Duodenal mucosa (tissue), 2 donors: ENCODE measurements around the gene ESR1.

Experiments used
- H3K27ac ChIP-seq: one replicate; pipeline ENCODE4 v1.7.0; 2013; ENCODE audit warnings: low read depth, low read length
- H3K27me3 ChIP-seq, 2 donors: one replicate each; pipeline ENCODE4 v1.7.0; 2013; ENCODE audit warnings: low read length in 2 of 2, control low read depth in 1 of 2; ENCODE audit not compliant: insufficient read depth in 2 of 2, control insufficient read depth in 1 of 2
- H3K36me3 ChIP-seq, 2 donors: one replicate each; pipeline ENCODE4 v1.7.0; 2013; ENCODE audit warnings: low read length in 2 of 2, control low read depth in 1 of 2; ENCODE audit not compliant: insufficient read depth in 2 of 2, control insufficient read depth in 1 of 2
- H3K4me1 ChIP-seq, 2 donors: one replicate each; pipeline ENCODE4 v1.7.0; 2013; ENCODE audit warnings: low read length in 2 of 2, control low read depth in 1 of 2; ENCODE audit not compliant: insufficient read depth in 2 of 2, control insufficient read depth in 1 of 2
- H3K4me3 ChIP-seq, 2 donors: one replicate each; pipeline ENCODE4 v1.7.0; 2013; ENCODE audit warnings: low read length in 2 of 2, low read depth in 1 of 2
- H3K9ac ChIP-seq, 2 donors: one replicate each; pipeline ENCODE4 v1.7.0; 2013; ENCODE audit warnings: low read length in 2 of 2, low read depth in 1 of 2
- H3K9me3 ChIP-seq, 2 donors: one replicate each; pipeline ENCODE4 v1.7.0; 2013; ENCODE audit warnings: low read length in 2 of 2, control low read depth in 1 of 2; ENCODE audit not compliant: control insufficient read depth in 1 of 2

Gene ESR1

DNA sequence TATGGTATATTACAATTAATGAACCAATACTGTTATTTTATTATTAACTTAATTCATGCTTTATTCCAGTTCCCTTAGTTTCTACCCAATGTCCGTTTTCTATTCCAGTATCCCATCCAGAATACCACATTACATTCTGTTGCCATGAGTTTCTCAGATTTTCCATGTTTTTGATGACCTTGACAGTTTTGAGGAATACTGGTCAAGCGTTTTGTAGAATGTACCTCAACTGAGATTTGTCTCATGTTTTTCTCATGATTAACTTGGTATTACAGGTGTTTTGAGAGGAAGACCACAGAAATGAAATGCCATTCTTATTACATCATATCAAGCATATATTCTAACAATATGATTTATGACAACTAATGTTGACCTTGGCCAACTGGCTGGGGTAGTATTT is 23.8 kb upstream of the ESR1 start:
- H3K4me1 ChIP-seq, result no peaks in the 10 kb centered on the region
- no peak overlapping the region for H3K9ac ChIP-seq
- H3K9me3 ChIP-seq, result no peaks in the 10 kb centered on the region
- no peak overlapping the region for H3K4me3 ChIP-seq
- H3K36me3 ChIP-seq, result no peaks in the 10 kb centered on the region
- no peaks in the 10 kb centered on the region for H3K27me3 ChIP-seq
- H3K27ac ChIP-seq, result no peak overlapping the region

DNA sequence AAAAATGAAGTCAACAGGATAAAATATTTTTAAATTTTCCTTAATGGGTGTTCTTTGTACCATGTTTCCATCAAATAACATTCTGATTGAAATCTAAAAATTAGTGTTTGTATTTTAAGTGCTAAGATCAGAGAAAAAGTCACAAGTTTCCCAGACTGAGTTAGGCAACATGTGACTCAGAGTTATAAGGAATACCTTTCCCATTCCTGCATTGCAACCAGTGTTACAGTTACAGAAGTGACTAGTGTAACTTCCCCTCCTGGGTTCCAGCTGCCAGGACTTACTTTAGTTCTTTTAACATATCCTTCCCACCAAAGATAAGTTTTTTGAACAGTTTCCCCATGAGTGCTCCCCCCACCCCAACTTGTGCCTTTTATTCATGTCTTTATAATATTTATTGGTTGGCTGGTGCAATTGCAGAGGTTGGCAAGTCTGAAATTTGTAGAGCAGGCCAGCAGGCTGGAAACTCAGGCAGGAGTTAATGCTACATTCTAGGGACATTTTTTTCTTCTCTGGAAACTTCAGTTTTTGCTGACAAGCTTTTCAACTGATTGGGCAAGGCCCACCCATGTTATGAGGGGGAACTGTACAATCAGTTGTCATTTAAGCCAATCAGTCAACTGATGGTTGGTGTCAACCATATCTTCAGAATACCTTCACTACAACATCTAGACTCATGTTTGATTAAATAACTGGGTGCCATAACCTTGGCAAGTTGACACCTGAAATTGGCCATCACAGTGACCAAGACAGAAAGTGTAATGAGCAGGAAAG is 22.9 kb upstream of the ESR1 start:
- Histone ChIP-seq H3K9me3 (no peaks in the 10 kb centered on the region), H3K27ac (no peak overlapping the region), H3K9ac (no peak overlapping the region), H3K4me1 (no peaks in the 10 kb centered on the region), H3K27me3 (no peaks in the 10 kb centered on the region), H3K4me3 (no peak overlapping the region), H3K36me3 (no peaks in the 10 kb centered on the region)

DNA sequence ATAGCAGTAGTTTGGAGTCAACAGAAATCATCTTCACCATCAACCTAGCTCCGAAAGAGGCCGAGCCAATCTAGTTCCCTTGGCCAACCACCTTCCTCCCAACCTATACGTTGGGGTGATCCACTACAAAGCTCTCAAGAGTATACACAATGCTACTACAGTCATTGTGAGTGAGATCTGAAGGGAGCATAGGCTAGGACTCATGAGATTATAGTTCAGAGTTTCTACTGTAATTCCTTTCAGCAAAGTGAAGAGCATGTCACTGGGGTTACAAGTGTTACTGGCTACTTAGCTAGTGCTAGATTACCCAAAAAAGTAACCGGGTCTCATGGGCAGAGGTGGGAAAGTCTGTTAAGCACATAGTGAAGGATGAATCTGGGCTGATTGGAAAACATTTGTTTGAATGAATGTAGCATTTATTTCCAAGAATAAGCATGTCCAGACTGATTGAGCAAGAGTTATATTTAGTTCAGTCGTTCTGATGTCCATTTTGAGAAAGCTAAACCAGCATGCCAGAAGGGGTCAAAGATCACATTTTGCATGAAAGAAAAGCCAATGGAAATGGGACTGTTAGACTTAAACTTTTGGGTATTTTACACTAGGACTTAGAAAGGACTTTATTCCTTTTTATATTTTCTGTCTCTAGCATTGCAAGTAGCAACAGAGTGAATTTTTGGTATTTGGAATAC is 10.5 kb upstream of the ESR1 start:
- Histone ChIP-seq H3K27me3 (peaks cover 0 to 3% of the 10 kb centered on the region in 2 donors), H3K27ac (no peak overlapping the region), H3K9ac (no peak overlapping the region), H3K4me1 (no peaks in the 10 kb centered on the region), H3K36me3 (no peaks in the 10 kb centered on the region), H3K4me3 (no peak overlapping the region), H3K9me3 (no peaks in the 10 kb centered on the region)

DNA sequence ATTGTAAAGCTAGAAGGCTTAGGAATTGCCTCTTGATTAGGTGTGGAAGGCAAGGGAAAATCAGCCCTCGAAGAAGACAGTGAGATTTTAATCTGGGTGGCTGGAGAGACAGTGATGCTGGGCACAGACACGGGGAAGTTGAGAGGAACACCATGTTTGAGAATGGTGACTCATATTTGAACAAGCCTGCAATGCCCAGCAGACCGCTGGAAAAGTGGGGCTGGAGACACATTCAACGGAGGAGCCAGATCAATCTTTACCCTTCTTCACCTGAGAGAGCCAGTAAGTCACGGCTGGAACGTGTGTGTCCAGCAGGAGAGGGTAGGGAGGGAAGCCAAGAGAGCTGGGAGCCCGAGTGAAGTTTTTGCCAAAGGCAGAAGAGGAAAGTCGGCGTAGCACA is 3.7 kb upstream of the ESR1 start:
- Histone ChIP-seq H3K4me1 (peaks cover 0 to 4% of the 10 kb centered on the region in 2 donors), H3K27me3 (peaks cover 19 to 20% of the 10 kb centered on the region in 2 donors), H3K9ac (no peak overlapping the region), H3K4me3 (no peak overlapping the region), H3K27ac (no peak overlapping the region), H3K9me3 (no peaks in the 10 kb centered on the region), H3K36me3 (no peaks in the 10 kb centered on the region)

DNA sequence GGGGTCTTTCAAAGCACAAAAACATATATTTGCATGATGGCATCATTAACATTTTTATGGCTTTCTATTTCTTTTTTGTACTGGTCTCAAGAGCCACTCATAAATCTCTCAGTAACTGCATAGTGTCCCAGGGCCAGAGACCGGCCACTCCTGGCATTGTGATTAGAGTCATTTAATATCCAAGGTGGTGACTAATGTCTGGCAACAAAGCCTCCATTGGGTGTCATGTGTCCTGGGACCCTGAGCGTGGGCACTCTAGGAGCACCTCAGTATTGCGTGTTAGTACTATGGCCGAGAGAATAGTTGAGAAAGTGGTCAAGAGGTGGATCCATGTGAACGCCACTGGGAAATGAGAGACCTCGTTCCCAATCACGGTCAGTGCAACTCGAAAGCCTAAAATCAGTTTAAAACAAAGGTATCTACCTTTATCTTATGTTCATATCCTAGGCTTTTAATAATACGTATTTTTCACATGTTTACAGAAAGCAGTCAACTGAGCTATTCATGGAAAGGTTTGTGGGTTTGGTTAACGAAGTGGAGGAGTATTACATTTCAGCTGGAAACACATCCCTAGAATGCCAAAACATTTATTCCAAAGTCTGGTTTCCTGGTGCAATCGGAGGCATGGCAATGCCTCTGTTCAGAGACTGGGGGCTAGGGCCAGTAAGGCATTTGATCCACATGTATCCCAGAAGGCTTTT is 2.7 kb upstream of the ESR1 start:
- Histone ChIP-seq H3K4me3 (no peak overlapping the region), H3K27ac (no peak overlapping the region), H3K36me3 (no peaks in the 10 kb centered on the region), H3K9me3 (no peaks in the 10 kb centered on the region), H3K9ac (no peak overlapping the region), H3K27me3 (peaks cover 24 to 29% of the 10 kb centered on the region in 2 donors), H3K4me1 (peaks cover 0 to 4% of the 10 kb centered on the region in 2 donors)

DNA sequence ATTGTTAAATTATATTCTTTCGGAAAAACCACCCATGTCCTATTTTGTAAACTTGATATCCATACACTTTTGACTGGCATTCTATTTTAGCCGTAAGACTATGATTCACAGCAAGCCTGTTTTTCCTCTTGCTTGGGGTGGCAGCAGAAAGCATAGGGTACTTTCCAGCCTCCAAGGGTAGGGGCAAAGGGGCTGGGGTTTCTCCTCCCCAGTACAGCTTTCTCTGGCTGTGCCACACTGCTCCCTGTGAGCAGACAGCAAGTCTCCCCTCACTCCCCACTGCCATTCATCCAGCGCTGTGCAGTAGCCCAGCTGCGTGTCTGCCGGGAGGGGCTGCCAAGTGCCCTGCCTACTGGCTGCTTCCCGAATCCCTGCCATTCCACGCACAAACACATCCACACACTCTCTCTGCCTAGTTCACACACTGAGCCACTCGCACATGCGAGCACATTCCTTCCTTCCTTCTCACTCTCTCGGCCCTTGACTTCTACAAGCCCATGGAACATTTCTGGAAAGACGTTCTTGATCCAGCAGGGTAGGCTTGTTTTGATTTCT is 2.1 kb upstream of the ESR1 start:
- Histone ChIP-seq H3K4me1 (peaks cover 0 to 4% of the 10 kb centered on the region in 2 donors), H3K9ac (no peak overlapping the region), H3K27me3 (peaks cover 30 to 32% of the 10 kb centered on the region in 2 donors), H3K9me3 (no peaks in the 10 kb centered on the region), H3K36me3 (no peaks in the 10 kb centered on the region), H3K4me3 (no peak overlapping the region), H3K27ac (no peak overlapping the region)

DNA sequence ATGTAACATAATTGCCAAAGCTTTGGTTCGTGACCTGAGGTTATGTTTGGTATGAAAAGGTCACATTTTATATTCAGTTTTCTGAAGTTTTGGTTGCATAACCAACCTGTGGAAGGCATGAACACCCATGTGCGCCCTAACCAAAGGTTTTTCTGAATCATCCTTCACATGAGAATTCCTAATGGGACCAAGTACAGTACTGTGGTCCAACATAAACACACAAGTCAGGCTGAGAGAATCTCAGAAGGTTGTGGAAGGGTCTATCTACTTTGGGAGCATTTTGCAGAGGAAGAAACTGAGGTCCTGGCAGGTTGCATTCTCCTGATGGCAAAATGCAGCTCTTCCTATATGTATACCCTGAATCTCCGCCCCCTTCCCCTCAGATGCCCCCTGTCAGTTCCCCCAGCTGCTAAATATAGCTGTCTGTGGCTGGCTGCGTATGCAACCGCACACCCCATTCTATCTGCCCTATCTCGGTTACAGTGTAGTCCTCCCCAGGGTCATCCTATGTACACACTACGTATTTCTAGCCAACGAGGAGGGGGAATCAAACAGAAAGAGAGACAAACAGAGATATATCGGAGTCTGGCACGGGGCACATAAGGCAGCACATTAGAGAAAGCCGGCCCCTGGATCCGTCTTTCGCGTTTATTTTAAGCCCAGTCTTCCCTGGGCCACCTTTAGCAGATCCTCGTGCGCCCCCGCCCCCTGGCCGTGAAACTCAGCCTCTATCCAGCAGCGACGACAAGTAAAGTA is 547 bp upstream of the ESR1 start:
- peak overlapping the region; percentile 30 to 45 for H3K4me3 ChIP-seq
- H3K9ac ChIP-seq, result no peak overlapping the region
- no peaks in the 10 kb centered on the region for H3K9me3 ChIP-seq
- no peaks in the 10 kb centered on the region for H3K36me3 ChIP-seq
- no peak overlapping the region for H3K27ac ChIP-seq
- peaks cover 0 to 4% of the 10 kb centered on the region in 2 donors for H3K4me1 ChIP-seq
- H3K27me3 ChIP-seq, result peaks cover 29 to 32% of the 10 kb centered on the region in 2 donors

DNA sequence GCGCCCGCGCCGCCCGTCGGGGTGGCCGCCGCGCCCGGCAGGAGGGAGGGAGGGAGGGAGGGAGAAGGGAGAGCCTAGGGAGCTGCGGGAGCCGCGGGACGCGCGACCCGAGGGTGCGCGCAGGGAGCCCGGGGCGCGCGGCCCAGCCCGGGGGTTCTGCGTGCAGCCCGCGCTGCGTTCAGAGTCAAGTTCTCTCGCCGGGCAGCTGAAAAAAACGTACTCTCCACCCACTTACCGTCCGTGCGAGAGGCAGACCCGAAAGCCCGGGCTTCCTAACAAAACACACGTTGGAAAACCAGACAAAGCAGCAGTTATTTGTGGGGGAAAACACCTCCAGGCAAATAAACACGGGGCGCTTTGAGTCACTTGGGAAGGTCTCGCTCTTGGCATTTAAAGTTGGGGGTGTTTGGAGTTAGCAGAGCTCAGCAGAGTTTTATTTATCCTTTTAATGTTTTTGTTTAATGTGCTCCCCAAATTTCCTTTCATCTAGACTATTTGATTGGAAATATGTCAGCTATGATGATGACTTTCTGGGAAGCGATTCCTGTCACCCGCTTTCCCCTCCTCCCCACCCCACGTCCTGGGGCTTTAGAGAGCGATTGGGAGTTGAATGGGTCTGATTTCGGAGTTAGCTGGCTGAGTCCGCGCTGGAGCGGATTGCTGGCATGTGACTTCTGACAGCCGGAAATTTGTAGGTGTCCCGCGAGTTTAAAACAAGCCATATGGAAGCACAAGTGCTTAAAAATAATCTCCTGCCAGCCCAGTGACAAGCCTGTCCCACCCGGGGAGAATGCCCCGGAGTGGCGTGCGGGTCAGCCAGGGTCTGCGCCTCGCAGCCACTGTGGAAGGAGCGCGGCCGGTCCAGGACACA is 1.1 kb downstream of the ESR1 start:
- Histone ChIP-seq H3K27ac (no peak overlapping the region), H3K4me1 (peaks cover 0 to 4% of the 10 kb centered on the region in 2 donors), H3K4me3 (peak overlapping the region in 1 of 2 donors; percentile 28), H3K27me3 (peaks cover 29 to 32% of the 10 kb centered on the region in 2 donors), H3K9me3 (no peaks in the 10 kb centered on the region), H3K36me3 (no peaks in the 10 kb centered on the region), H3K9ac (no peak overlapping the region)

DNA sequence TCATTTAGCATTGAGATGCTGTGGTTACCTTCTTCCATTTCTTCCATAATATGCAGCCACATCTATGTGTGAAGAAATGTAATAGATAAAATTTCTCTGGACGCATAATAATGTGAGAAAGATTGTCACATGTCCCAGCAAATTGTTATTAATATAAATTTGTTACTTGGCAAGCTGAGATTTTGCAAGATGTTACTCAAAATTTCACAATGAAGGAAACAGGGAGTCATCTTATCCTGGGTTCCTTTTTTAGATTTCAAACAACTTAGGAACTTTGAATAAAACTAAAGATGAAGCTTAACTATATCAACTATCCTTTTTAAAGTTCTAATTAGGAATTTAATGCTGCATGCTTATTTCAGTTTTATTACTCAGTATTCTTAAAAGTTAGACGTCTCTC is 3.6 kb downstream of the ESR1 start:
- Histone ChIP-seq H3K4me1 (peaks cover 0 to 4% of the 10 kb centered on the region in 2 donors), H3K27ac (no peak overlapping the region), H3K9ac (no peak overlapping the region), H3K9me3 (no peaks in the 10 kb centered on the region), H3K36me3 (no peaks in the 10 kb centered on the region), H3K27me3 (peaks cover 29 to 32% of the 10 kb centered on the region in 2 donors), H3K4me3 (no peak overlapping the region)
